Suprapubic skin (tissue), 4 donors: ENCODE results near the gene CASKIN1. TPM values are rescaled to one million over a fixed set of nuclear protein-coding genes. Genes with fewer than 3 reads are reported as not detected.
"Not testable (repeated sequence)": the region's sequence is repeated elsewhere in the genome, so short reads cannot be mapped to it uniquely, and the experiment has no call there.

Source experiments
- DNase-seq, 2 donors: peaks; one replicate each; pipeline ENCODE4 v3.0.0-alpha.2; 2019; ENCODE audit warnings: low spot score in 2 of 2
- H3K27ac ChIP-seq: fragments of 200-600 bp; sonication (generic); one replicate; pipeline ENCODE4 v1.5.1; 2019
- H3K27me3 ChIP-seq: fragments of 200-600 bp; sonication (generic); one replicate; pipeline ENCODE4 v1.5.1; 2019
- H3K36me3 ChIP-seq: fragments of 200-600 bp; sonication (generic); one replicate; pipeline ENCODE4 v1.5.1; 2019
- H3K4me1 ChIP-seq: fragments of 200-600 bp; sonication (generic); one replicate; pipeline ENCODE4 v1.5.1; 2019
- H3K4me3 ChIP-seq: fragments of 200-600 bp; sonication (generic); one replicate; pipeline ENCODE4 v1.5.1; 2019; ENCODE audit warnings: mild to moderate bottlenecking
- H3K9me3 ChIP-seq: fragments of 200-600 bp; sonication (generic); one replicate; pipeline ENCODE4 v1.5.1; 2019
- CTCF ChIP-seq, 2 donors: fragments of 200-600 bp in 1 of 2; fragments of 450-650 bp in 1 of 2; sonication (generic) in 1 of 2; IDR thresholded peaks; one replicate each; pipeline ENCODE4 v1.5.1; 2016 to 2019; ENCODE audit warnings: antibody characterized with exemption in 2 of 2, mild to moderate bottlenecking in 1 of 2, moderate library complexity in 1 of 2
- EP300 ChIP-seq: sonication (generic); formaldehyde crosslinking; IDR thresholded peaks from one replicate; pipeline ENCODE4 v1.6.1; 2017; ENCODE audit warnings: antibody characterized with exemption
- POLR2A ChIP-seq, 2 donors: fragments of 450-650 bp; IDR thresholded peaks; one replicate each; pipeline ENCODE4 v1.6.1; 2017; ENCODE audit warnings: antibody characterized with exemption in 2 of 2, mild to moderate bottlenecking in 2 of 2, moderate library complexity in 2 of 2
- POLR2AphosphoS5 ChIP-seq, 3 donors: sonication (generic); formaldehyde crosslinking; IDR thresholded peaks; one replicate each; pipeline ENCODE4 v1.6.1; 2017; ENCODE audit warnings: antibody characterized with exemption in 3 of 3
- WGBS: methylation state at CpG from one replicate; pipeline ENCODE4 v1.1.5; 2018; 5-methylcytosine and 5-hydroxymethylcytosine counted together
- total RNA-seq, 4 donors: library from RNA; depleted of rRNA; stranded (reverse); fragments of >200 nt; gene quantifications; one replicate each; pipeline ENCODE4 v1.1.0, GENCODE V29; 2016

Gene CASKIN1
- total RNA-seq, 4 donors from 2014 or later: 0.49 to 1.5 (median 0.78) TPM

- WGBS: 85% methylated on average over 14 of the region's 31 CpGs
- no peak overlapping the region for H3K27ac ChIP-seq
- no peaks in the 10 kb centered on the region for H3K27me3 ChIP-seq
- no peaks in the 10 kb centered on the region for H3K9me3 ChIP-seq
- H3K4me3 ChIP-seq: no peak overlapping the region
- DNase-seq: no peak
- TF ChIP-seq EP300 (no peak), POLR2AphosphoS5 (IDR thresholded peaks at IDR 0.05) (no peak), CTCF (IDR thresholded peaks at IDR 0.05) (no peak), POLR2A (IDR thresholded peaks at IDR 0.05) (no peak)
- peaks cover 16% of the 10 kb centered on the region for H3K4me1 ChIP-seq
- H3K36me3 ChIP-seq: no peaks in the 10 kb centered on the region
Measured at GRCh38 chr16:2142942-2143877, 53.2 kb downstream of the CASKIN1 start.

GRCh38 chr16:2135770-2136490 lies 60.5 kb downstream of the CASKIN1 start, which contains the start of gene PKD1:
TSS of gene PKD1 (minus strand) at chr16:2135898. CDS start at chr16:2135689, 209 bp downstream.
- H3K4me3 ChIP-seq: peak within 1 kb of the TSS; percentile 55
- peaks cover 22% of the 10 kb centered on the region for H3K4me1 ChIP-seq
- DNase-seq: peak; percentile 95 to 97
- not testable (repeated sequence) for H3K27me3 ChIP-seq, H3K9me3 ChIP-seq, H3K36me3 ChIP-seq
- peak within 1 kb of the TSS; percentile 84 for H3K27ac ChIP-seq
- under 1% methylated on average over 25 of the region's 81 CpGs for WGBS
- TF ChIP-seq POLR2AphosphoS5 (IDR thresholded peaks at IDR 0.05) (peak in 1 of 3 donors; percentile 41), POLR2A (IDR thresholded peaks at IDR 0.05) (peak in 1 of 2 donors; percentile 29)

GRCh38 chr16:2135071-2135470 lies 61.3 kb downstream of the CASKIN1 start:
- Histone ChIP-seq H3K4me3 (peak overlapping the region; percentile 55), H3K27ac (peak overlapping the region; percentile 84), H3K4me1 (peaks cover 22% of the 10 kb centered on the region)
- peak in 1 of 2 donors; percentile 69 for DNase-seq
- not testable (repeated sequence) for H3K27me3 ChIP-seq, H3K9me3 ChIP-seq, H3K36me3 ChIP-seq
- 0% methylated on average over 13 of the region's 42 CpGs for WGBS

GRCh38 chr16:2133797-2134196 lies 62.6 kb downstream of the CASKIN1 start:
- not testable (repeated sequence) for DNase-seq, H3K27me3 ChIP-seq, H3K9me3 ChIP-seq, H3K36me3 ChIP-seq
- Histone ChIP-seq H3K27ac (peak overlapping the region; percentile 34), H3K4me1 (peaks cover 26% of the 10 kb centered on the region), H3K4me3 (peak overlapping the region; percentile 27)
- WGBS: no CpG with 5 or more reads among the region's 12 CpGs

- Histone ChIP-seq H3K27ac (peak overlapping the region; percentile 38), H3K4me1 (peaks cover 54% of the 10 kb centered on the region)
- H3K4me3 ChIP-seq, DNase-seq, H3K36me3 ChIP-seq, H3K9me3 ChIP-seq, H3K27me3 ChIP-seq: not testable (repeated sequence)
- 24% methylated on average over 15 of the region's 22 CpGs for WGBS
Measured at GRCh38 chr16:2129890-2130447, 66.4 kb downstream of the CASKIN1 start.

GRCh38 chr16:2129251-2129650 lies 67.2 kb downstream of the CASKIN1 start:
- peaks cover 61% of the 10 kb centered on the region for H3K4me1 ChIP-seq
- not testable (repeated sequence) for H3K9me3 ChIP-seq, H3K36me3 ChIP-seq, H3K4me3 ChIP-seq, H3K27me3 ChIP-seq, DNase-seq, H3K27ac ChIP-seq
- 43% methylated on average over 9 of the region's 11 CpGs for WGBS

- DNase-seq: not testable (repeated sequence)
Measured at GRCh38 chr16:2127630-2128280, 68.7 kb downstream of the CASKIN1 start.

More at GRCh38 chr16:2127630-2128280, 68.7 kb downstream of the CASKIN1 start:
- 0% methylated on average over 3 of the region's 3 CpGs for WGBS
- H3K27me3 ChIP-seq, H3K4me3 ChIP-seq, H3K36me3 ChIP-seq, H3K9me3 ChIP-seq: not testable (repeated sequence)
- peaks cover 69% of the 10 kb centered on the region for H3K4me1 ChIP-seq
- peak overlapping the region; percentile 86 for H3K27ac ChIP-seq

Other genes with a start within 250 kb of the CASKIN1 start
- gene RPL3L, start 241.9 kb downstream of the CASKIN1 start, total RNA-seq: under 1 TPM in 3 of 4 donors, not detected in 1; 0.29 to 0.60 (median 0.42) TPM
- gene NDUFB10, start 237.1 kb downstream of the CASKIN1 start, total RNA-seq: 100 to 1,000 TPM; 157 to 196 (median 174) TPM
- 1,000 to 10,000 TPM; 3,268 to 4,213 (median 3,625) TPM for gene RPS2, start 231.8 kb downstream of the CASKIN1 start, total RNA-seq
- not detected for gene RNF151, start 229.7 kb downstream of the CASKIN1 start, total RNA-seq
- 10 to 100 TPM; 49.2 to 73.5 (median 57.2) TPM for gene TBL3, start 224.6 kb downstream of the CASKIN1 start, total RNA-seq
- 1 to 10 TPM in 3 of 4 donors, not detected in 1; 1.1 to 3.1 (median 2.0) TPM for gene NOXO1, start 215.1 kb downstream of the CASKIN1 start, total RNA-seq
- 10 to 100 TPM in 1 of 4 donors, 1 to 10 TPM in 3; 7.0 to 11.2 (median 9.5) TPM for gene GFER, start 212.4 kb downstream of the CASKIN1 start, total RNA-seq
- gene SYNGR3, start 206.6 kb downstream of the CASKIN1 start, total RNA-seq: 1 to 10 TPM in 1 of 4 donors, under 1 TPM in 2, not detected in 1; 0.42 to 1.7 (median 0.60) TPM
- 100 to 1,000 TPM in 1 of 4 donors, 10 to 100 TPM in 3; 69.4 to 103 (median 84.0) TPM for gene ZNF598, start 186.8 kb downstream of the CASKIN1 start, total RNA-seq
- gene NPW, start 176.8 kb downstream of the CASKIN1 start, total RNA-seq: 1 to 10 TPM in 2 of 4 donors, under 1 TPM in 1, not detected in 1; 0.65 to 5.6 (median 3.0) TPM
- 10 to 100 TPM; 13.8 to 36.5 (median 21.8) TPM for gene NHERF2, start 169.7 kb downstream of the CASKIN1 start, total RNA-seq
- 10 to 100 TPM; 15.9 to 40.5 (median 20.9) TPM for gene NTHL1, start 148.8 kb downstream of the CASKIN1 start, total RNA-seq
- gene TSC2, start 148.6 kb downstream of the CASKIN1 start, total RNA-seq: 100 to 1,000 TPM; 103 to 193 (median 143) TPM
- 100 to 1,000 TPM; 209 to 446 (median 293) TPM for gene PKD1, start 60.7 kb downstream of the CASKIN1 start, total RNA-seq
- 1 to 10 TPM in 3 of 4 donors, under 1 TPM in 1; 0.64 to 3.0 (median 1.4) TPM for gene RAB26, start 48.0 kb downstream of the CASKIN1 start, total RNA-seq
- gene TRAF7, start 40.8 kb downstream of the CASKIN1 start, total RNA-seq: 10 to 100 TPM; 53.4 to 74.7 (median 66.5) TPM
- 10 to 100 TPM; 52.3 to 69.5 (median 55.1) TPM for gene MLST8, start 8.8 kb upstream of the CASKIN1 start, total RNA-seq
- gene BRICD5, start 14.3 kb upstream of the CASKIN1 start, total RNA-seq: 1 to 10 TPM; 2.2 to 10.0 (median 3.2) TPM
- gene PGP, start 18.2 kb upstream of the CASKIN1 start, total RNA-seq: 1 to 10 TPM; 6.8 to 9.5 (median 7.6) TPM
- 10 to 100 TPM; 42.1 to 79.3 (median 54.2) TPM for gene E4F1, start 27.0 kb upstream of the CASKIN1 start, total RNA-seq
- gene DNASE1L2, start 39.8 kb upstream of the CASKIN1 start, total RNA-seq: 10 to 100 TPM; 17.0 to 72.6 (median 42.8) TPM
- gene ECI1, start 55.0 kb upstream of the CASKIN1 start, total RNA-seq: 10 to 100 TPM; 28.4 to 65.3 (median 47.2) TPM
- gene RNPS1, start 71.5 kb upstream of the CASKIN1 start, total RNA-seq: 100 to 1,000 TPM; 119 to 151 (median 146) TPM
- gene ABCA3, start 144.1 kb upstream of the CASKIN1 start, total RNA-seq: 10 to 100 TPM in 2 of 4 donors, 1 to 10 TPM in 2; 6.8 to 17.9 (median 11.0) TPM
- 10 to 100 TPM in 2 of 4 donors, 1 to 10 TPM in 2; 6.8 to 12.4 (median 10.1) TPM for gene CCNF, start 232.8 kb upstream of the CASKIN1 start, total RNA-seq